Heart left ventricle (tissue), 16 donors: ENCODE results near the gene ZNF107. TPM values are rescaled to one million over a fixed set of nuclear protein-coding genes. Genes with fewer than 3 reads are reported as not detected.

Source experiments
- ATAC-seq, 4 donors: fragments of 200-7000 bp; cut with Tn5 transposase; one replicate each; pipeline ENCODE4 v1.9.1; 2020 to 2022; ENCODE audit warnings: moderate library complexity in 4 of 4, mild to moderate bottlenecking in 3 of 4, moderate number of reproducible peaks in 1 of 4
- DNase-seq, 5 donors: peaks; one replicate each; pipeline ENCODE4 v3.0.0-alpha.2; 2020
- H3K27ac ChIP-seq, 12 donors: fragments of 200-600 bp; sonication (generic) in 4 of 12; one replicate each; pipeline versions ENCODE4 v1.5.0 to v1.8.0; 2016 to 2022; ENCODE audit warnings: mild to moderate bottlenecking in 2 of 12
- H3K27me3 ChIP-seq, 9 donors: fragments of 200-600 bp; sonication (generic) in 2 of 9; one replicate each; pipeline versions ENCODE4 v1.5.1 to v1.8.0; 2016 to 2022; ENCODE audit warnings: mild to moderate bottlenecking in 3 of 9
- H3K36me3 ChIP-seq, 9 donors: fragments of 200-600 bp; sonication (generic) in 2 of 9; one replicate each; pipeline versions ENCODE4 v1.5.0 to v1.8.0; 2018 to 2022; ENCODE audit warnings: mild to moderate bottlenecking in 2 of 9
- H3K4me1 ChIP-seq, 12 donors: fragments of 200-600 bp; sonication (generic) in 4 of 12; one replicate each; pipeline versions ENCODE4 v1.5.0 to v1.8.0; 2016 to 2022; ENCODE audit warnings: mild to moderate bottlenecking in 3 of 12
- H3K4me3 ChIP-seq, 12 donors: fragments of 200-600 bp; sonication (generic) in 4 of 12; one replicate each; pipeline versions ENCODE4 v1.5.0 to v1.8.0; 2017 to 2022; ENCODE audit warnings: mild to moderate bottlenecking in 9 of 12, moderate library complexity in 4 of 12
- H3K9me3 ChIP-seq, 12 donors: fragments of 200-600 bp; sonication (generic) in 4 of 12; one replicate each; pipeline versions ENCODE4 v1.5.0 to v1.8.0; 2016 to 2022; ENCODE audit warnings: mild to moderate bottlenecking in 1 of 12
- POLR2A ChIP-seq, 2 donors: fragments of 450-650 bp; IDR thresholded peaks; one replicate each; pipeline ENCODE4 v1.6.1; 2017; ENCODE audit warnings: antibody characterized with exemption in 2 of 2, mild to moderate bottlenecking in 2 of 2, moderate library complexity in 2 of 2
- WGBS, 4 donors: extraction: QIAGEN DNeasy Blood & Tissue Kit in 2 of 4; methylation state at CpG; one replicate each; pipeline versions ENCODE4 v1.1.5 to v1.1.7; 2013 to 2018; 5-methylcytosine and 5-hydroxymethylcytosine counted together
- intact Hi-C, 10 donors: fragments of 100-400 bp; cut with DNase I; formaldehyde crosslinking; loops; one replicate each; pipeline versions ENCODE4 v1.11.1 to v1.14.2; 2022
- polyA plus RNA-seq, 2 donors: library from polyadenylated mRNA; stranded (reverse); fragments of 200-250 nt; gene quantifications; one replicate each; pipeline ENCODE4 v1.2.3, GENCODE V29; 2013
- total RNA-seq, 9 donors: library from RNA; depleted of rRNA in 2 of 9; stranded (reverse); fragments of >200 nt in 2 of 9; fragmentation: NEBNext Ultra II Directional in 3 of 9; extraction: Animal tissue kit (Norgen Biotek cat#: 25700) in 3 of 9; gene quantifications; one replicate each; pipeline versions ENCODE4 v1.1.0 to v1.2.4, GENCODE V29; 2016 to 2023
- TF ChIP-seq, protein P1 (sequence below), 12 donors: fragments of 200-600 bp; sonication (generic) in 4 of 12; IDR thresholded peaks; one replicate each; pipeline versions ENCODE4 v1.5.0 to v1.8.0; 2018 to 2022; ENCODE audit warnings: antibody characterized with exemption in 12 of 12, mild to moderate bottlenecking in 5 of 12
- donor health status: ischemic (EF 13 %, LVEDD 7.1; RV severe dilation, severe dysfunction).
- donor health status: healthy with polysubstance abuse.
- donor health status: DM: no; HTN: yes; CAD: no.
- donor health status: DM: no; HTN: no; CAD: no.
- donor health status: ischemic (EF 25% LVEDD 6.9; RV normal size, moderate dysfunction).
- donor health status: ischemic (EF 25% LVEDD 5.7; RV mildly dilated, moderate dysfunction).
- donor health status: healthy.
- donor health status: DM: yes; HTN: yes; CAD: no.
- donor health status: ischemic (EF 35%, LVEDD 5.7; RV mildly dilated, moderate dysfunction).
- donor health status: nonischemic (EF 11% LVEDD 7.7; RV severe dilation, severe dysfunction).
- donor health status: DM: yes; HTN: yes; CAD: no.
- donor health status: PGD.
- donor health status: ischemic (EF 29% LVEDD 5.4; RV normal size, mild dysfunction).
- donor health status: nonischemic (EF 23%, LVEDD 6.1; RV moderate dilation, normal function).

The ZNF107 gene
- total and polyA plus RNA-seq, 11 donors: 0.91 to 4.0 (median 1.7) TPM

DNA sequence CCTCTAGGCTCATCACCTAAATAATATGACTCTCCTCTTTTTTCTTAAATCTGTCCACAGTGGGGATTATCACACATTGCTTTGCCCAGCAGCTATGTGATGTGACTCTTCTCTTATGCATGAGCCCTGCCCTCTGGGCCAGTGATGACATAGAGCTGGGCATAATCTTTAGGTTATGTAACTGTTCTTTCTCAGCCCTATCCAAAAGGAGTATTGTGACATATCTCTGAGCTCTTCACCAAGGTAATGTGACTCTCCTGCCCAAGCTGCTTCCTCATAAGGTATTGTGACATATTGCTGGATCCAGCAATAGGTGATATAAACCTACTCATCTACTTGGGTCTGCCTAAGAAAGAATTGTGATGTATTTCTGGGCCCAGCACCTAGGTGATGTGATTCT lies 37.7 kb upstream of the ZNF107 start:
- peaks cover 0 to 5% (median 0%) of the 10 kb centered on the region in 9 donors for H3K27me3 ChIP-seq
- H3K4me3 ChIP-seq: no peak overlapping the region
- H3K9me3 ChIP-seq: no peaks in the 10 kb centered on the region
- TF ChIP-seq, protein P1, sequence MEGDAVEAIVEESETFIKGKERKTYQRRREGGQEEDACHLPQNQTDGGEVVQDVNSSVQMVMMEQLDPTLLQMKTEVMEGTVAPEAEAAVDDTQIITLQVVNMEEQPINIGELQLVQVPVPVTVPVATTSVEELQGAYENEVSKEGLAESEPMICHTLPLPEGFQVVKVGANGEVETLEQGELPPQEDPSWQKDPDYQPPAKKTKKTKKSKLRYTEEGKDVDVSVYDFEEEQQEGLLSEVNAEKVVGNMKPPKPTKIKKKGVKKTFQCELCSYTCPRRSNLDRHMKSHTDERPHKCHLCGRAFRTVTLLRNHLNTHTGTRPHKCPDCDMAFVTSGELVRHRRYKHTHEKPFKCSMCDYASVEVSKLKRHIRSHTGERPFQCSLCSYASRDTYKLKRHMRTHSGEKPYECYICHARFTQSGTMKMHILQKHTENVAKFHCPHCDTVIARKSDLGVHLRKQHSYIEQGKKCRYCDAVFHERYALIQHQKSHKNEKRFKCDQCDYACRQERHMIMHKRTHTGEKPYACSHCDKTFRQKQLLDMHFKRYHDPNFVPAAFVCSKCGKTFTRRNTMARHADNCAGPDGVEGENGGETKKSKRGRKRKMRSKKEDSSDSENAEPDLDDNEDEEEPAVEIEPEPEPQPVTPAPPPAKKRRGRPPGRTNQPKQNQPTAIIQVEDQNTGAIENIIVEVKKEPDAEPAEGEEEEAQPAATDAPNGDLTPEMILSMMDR (IDR thresholded peaks at IDR 0.05): no peak
- TF ChIP-seq POLR2A (IDR thresholded peaks at IDR 0.05): no peak
- no peaks in the 10 kb centered on the region for H3K36me3 ChIP-seq
- DNase-seq: no peak
- no peak overlapping the region for H3K27ac ChIP-seq
- no peaks in the 10 kb centered on the region for H3K4me1 ChIP-seq
- no peak for ATAC-seq
- intact Hi-C loops: loop anchor here in 2 of 10 donors (10.0 kb wide), 2 partner anchors 303 to 1613 kb away; no protein-coding TSS in a partner anchor

DNA sequence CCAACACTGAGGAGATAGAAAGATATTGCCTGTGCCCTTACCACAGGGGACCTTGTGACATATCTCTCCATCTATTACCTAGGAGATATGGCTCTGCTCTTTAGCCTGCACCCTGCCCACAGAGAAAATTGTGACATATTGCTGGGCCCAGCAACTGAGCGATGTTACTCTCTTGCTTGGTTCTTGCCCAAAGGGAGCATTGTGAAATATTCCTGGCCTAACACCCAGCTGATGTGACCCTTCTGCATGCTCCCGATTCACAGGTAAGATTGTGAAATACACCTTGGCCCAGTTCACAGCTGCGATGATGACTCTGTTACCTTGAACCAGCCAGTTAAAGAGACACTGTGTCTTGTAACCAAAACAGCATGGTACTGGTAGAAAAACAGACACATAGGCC lies 37.2 kb upstream of the ZNF107 start:
- WGBS, 4 donors: 82 to 90% (median 84%) methylated on average over 3 of the region's 3 CpGs
- H3K36me3 ChIP-seq: no peaks in the 10 kb centered on the region
- no peak overlapping the region for H3K27ac ChIP-seq
- DNase-seq (no peak), ATAC-seq (no peak)
- H3K9me3 ChIP-seq: no peaks in the 10 kb centered on the region
- no peaks in the 10 kb centered on the region for H3K4me1 ChIP-seq
- intact Hi-C loops: loop anchor here in 2 of 10 donors (10.0 kb wide), 2 partner anchors 304 to 1614 kb away; no protein-coding TSS in a partner anchor
- TF ChIP-seq, protein P1 (IDR thresholded peaks at IDR 0.05): no peak
- TF ChIP-seq POLR2A (IDR thresholded peaks at IDR 0.05): no peak
- peaks cover 0 to 1% (median 0%) of the 10 kb centered on the region in 9 donors for H3K27me3 ChIP-seq
- no peak overlapping the region for H3K4me3 ChIP-seq

DNA sequence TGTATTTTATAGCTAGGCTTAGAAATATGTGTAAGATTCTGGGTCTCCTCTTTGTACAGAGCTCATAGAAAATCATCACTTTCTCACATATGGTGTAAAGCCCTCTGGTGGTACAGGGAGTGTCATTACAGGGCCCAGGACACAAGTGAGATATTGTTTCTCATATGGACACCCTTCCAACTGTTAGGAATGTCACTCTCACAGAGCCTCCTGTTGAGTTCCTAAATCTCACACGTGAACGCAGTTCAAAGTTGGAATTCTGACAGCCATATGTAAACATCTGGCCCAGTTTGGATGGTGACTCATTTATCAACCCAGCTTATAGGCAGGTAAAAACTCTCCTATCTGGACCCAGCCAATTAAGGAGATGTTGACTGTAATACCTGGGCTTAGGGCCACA lies 35.4 kb upstream of the ZNF107 start:
- peak in 1 of 4 donors; percentile 29 for ATAC-seq
- H3K4me3 ChIP-seq: no peak overlapping the region
- no peak overlapping the region for H3K27ac ChIP-seq
- intact Hi-C loops: no loop called here
- TF ChIP-seq, protein P1 (IDR thresholded peaks at IDR 0.05): peak in 11 of 12 donors; percentile 28 to 65 (median 43)
- TF ChIP-seq POLR2A (IDR thresholded peaks at IDR 0.05): no peak
- no peaks in the 10 kb centered on the region for H3K4me1 ChIP-seq
- no peaks in the 10 kb centered on the region for H3K36me3 ChIP-seq
- no peak for DNase-seq
- WGBS, 4 donors: 18 to 40% (median 23%) methylated on average over 2 of the region's 2 CpGs
- no peaks in the 10 kb centered on the region for H3K9me3 ChIP-seq
- H3K27me3 ChIP-seq: no peaks in the 10 kb centered on the region

DNA sequence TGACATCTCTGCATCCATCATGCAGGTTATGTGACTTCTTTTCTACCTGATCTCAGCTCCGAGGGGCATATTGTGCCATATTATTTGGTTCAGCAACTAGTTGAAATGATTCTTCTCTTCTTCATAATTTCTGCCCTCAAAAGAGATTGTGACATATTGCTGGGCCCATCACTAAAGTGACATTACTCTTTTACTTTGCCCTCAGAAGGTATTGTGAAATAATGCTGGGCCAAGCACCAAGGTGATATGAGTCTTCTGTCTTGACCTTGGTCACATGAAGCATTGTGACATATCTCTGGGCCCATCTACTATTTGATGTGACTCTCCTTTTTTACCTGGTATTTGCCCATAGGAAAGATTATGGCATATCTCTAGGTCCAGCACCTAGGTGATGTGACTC lies 33.9 kb upstream of the ZNF107 start:
- WGBS, 4 donors: 40 to 86% (median 76%) methylated on average over 1 of the region's 1 CpG
- no peaks in the 10 kb centered on the region for H3K9me3 ChIP-seq
- ATAC-seq (no peak), DNase-seq (no peak)
- intact Hi-C loops: no loop called here
- no peaks in the 10 kb centered on the region for H3K27me3 ChIP-seq
- no peak overlapping the region for H3K27ac ChIP-seq
- no peaks in the 10 kb centered on the region for H3K4me1 ChIP-seq
- H3K4me3 ChIP-seq: no peak overlapping the region
- H3K36me3 ChIP-seq: no peaks in the 10 kb centered on the region
- TF ChIP-seq, protein P1 (IDR thresholded peaks at IDR 0.05): no peak
